PC-9 (cell line): ENCODE results near the gene ATXN1.

Experiments used
- EZH2 ChIP-seq: fragments of 200-600 bp; sonication (generic); IDR thresholded peaks from 2 replicates; pipeline ENCODE4 v1.8.0; 2017; ENCODE audit warnings: antibody characterized with exemption, low read depth
- TF ChIP-seq, protein P1 (sequence below): fragments of 200-600 bp; sonication (generic); conservative IDR thresholded peaks from 2 replicates; pipeline ENCODE4 v1.6.1; 2017; ENCODE audit warnings: mixed run types, antibody characterized with exemption, mild to moderate bottlenecking, moderate library complexity

DNA sequence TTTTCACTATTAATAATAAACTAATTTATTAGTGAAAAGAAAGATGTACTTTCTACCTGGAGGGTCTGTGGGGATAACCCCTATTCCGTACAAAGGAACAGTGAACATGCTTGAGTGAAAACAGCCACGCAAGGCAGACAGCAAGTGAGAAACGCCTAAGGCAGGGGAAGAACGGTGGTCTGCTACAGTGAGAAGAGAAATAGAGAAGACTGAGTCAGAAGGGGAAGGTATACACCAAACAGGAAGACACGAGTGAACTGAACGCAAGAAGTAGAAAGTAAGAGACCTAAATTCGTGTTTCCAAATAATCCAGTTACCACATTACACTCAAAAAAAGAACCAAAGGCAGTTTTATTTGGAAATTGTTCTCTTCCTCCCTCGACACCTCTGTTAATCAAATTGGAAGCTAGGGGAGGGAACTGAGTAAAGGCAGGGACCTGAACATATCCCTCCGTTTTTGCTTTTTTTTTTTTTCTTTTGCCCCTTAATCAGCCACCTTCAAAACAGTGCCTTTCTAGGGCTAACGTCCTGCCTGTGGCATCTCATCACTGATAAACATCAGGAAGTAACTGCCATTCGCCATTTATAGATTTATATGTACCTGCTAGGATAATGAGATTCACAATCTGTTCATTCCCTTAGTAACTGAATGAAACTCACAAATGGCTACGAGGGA, 48.9 kb downstream of the ATXN1 start:
- TF ChIP-seq, protein P1, sequence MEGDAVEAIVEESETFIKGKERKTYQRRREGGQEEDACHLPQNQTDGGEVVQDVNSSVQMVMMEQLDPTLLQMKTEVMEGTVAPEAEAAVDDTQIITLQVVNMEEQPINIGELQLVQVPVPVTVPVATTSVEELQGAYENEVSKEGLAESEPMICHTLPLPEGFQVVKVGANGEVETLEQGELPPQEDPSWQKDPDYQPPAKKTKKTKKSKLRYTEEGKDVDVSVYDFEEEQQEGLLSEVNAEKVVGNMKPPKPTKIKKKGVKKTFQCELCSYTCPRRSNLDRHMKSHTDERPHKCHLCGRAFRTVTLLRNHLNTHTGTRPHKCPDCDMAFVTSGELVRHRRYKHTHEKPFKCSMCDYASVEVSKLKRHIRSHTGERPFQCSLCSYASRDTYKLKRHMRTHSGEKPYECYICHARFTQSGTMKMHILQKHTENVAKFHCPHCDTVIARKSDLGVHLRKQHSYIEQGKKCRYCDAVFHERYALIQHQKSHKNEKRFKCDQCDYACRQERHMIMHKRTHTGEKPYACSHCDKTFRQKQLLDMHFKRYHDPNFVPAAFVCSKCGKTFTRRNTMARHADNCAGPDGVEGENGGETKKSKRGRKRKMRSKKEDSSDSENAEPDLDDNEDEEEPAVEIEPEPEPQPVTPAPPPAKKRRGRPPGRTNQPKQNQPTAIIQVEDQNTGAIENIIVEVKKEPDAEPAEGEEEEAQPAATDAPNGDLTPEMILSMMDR: no peak
- no peak for TF ChIP-seq EZH2
